K562 (cell line): Measurements from ENCODE around the gene UROD. TPM values are rescaled to one million over a fixed set of nuclear protein-coding genes. Genes with fewer than 3 reads are reported as not detected.

Experiments used
- ATF4 ChIP-seq: fragments of 450-650 bp; formaldehyde crosslinking; IDR thresholded peaks from 2 replicates; pipeline ENCODE4 v1.4.0; 2022; ENCODE audit warnings: mild to moderate bottlenecking, moderate library complexity
- BCOR ChIP-seq: fragments of 450-650 bp; IDR thresholded peaks from 2 replicates; pipeline ENCODE4 v1.6.1; 2016
- DLX4 ChIP-seq: fragments of 250-450 bp; sonication (Bioruptor Pico); IDR thresholded peaks from 2 replicates; pipeline ENCODE4 v1.6.1; 2021; ENCODE audit warnings: mild to moderate bottlenecking
- DPF2 ChIP-seq: fragments of 450-650 bp; IDR thresholded peaks from 2 replicates; pipeline ENCODE4 v1.6.1; 2016
- E2F3 ChIP-seq: fragments of 250-450 bp; sonication (Bioruptor Pico); IDR thresholded peaks from 2 replicates; pipeline ENCODE4 v1.4.0; 2020; ENCODE audit warnings: mild to moderate bottlenecking
- ELF4 ChIP-seq: fragments of 450-650 bp; formaldehyde crosslinking; IDR thresholded peaks from 2 replicates; pipeline ENCODE4 v1.4.0; 2022; ENCODE audit warnings: missing genetic modification characterization
- ELK3 ChIP-seq: fragments of 450-650 bp; formaldehyde crosslinking; IDR thresholded peaks from 2 replicates; pipeline ENCODE4 v1.4.0; 2020; ENCODE audit warnings: mild to moderate bottlenecking
- GTF2E2 ChIP-seq: fragments of 200-800 bp; sonication (Bioruptor generic); IDR thresholded peaks from 2 replicates; pipeline ENCODE4 v1.6.1; 2016; ENCODE audit warnings: missing genetic modification characterization, missing compliant biosample characterization
- LARP7 ChIP-seq: fragments of 450-650 bp; IDR thresholded peaks from 2 replicates; pipeline ENCODE4 v1.6.1; 2016
- NCOR1 ChIP-seq: fragments of 450-650 bp; IDR thresholded peaks from 2 replicates; pipeline ENCODE4 v1.6.1; 2016; ENCODE audit warnings: mild to moderate bottlenecking, moderate library complexity
- POU5F1 ChIP-seq: fragments of 150-350 bp; IDR thresholded peaks from 2 replicates; pipeline ENCODE4 v1.6.1; 2014; ENCODE audit warnings: borderline replicate concordance, low read length, low read depth, mild to moderate bottlenecking; ENCODE audit not compliant: partially characterized antibody
- RAD21 ChIP-seq, 2 experiments: fragments of 250-450 bp in 1 of 2; fragments of 450-650 bp in 1 of 2; sonication (Bioruptor Pico) in 1 of 2; formaldehyde crosslinking in 1 of 2; IDR thresholded peaks in 1 of 2; conservative IDR thresholded peaks in 1 of 2; 2 replicates each; pipeline versions ENCODE4 v1.4.0 to v1.8.0; 2020 to 2022; ENCODE audit warnings: mild to moderate bottlenecking in 2 of 2, moderate library complexity in 1 of 2
- TAL1 ChIP-seq: fragments of 450-650 bp; IDR thresholded peaks from 2 replicates; pipeline ENCODE4 v1.6.1; 2016; ENCODE audit warnings: mild to moderate bottlenecking
- ZNF212 ChIP-seq: fragments of 450-650 bp; formaldehyde crosslinking; IDR thresholded peaks from 2 replicates; pipeline ENCODE4 v1.4.0; 2020; ENCODE audit warnings: mild to moderate bottlenecking
- ZNF639 ChIP-seq, 2 experiments: fragments of 200-800 bp in 1 of 2; sonication (Bioruptor generic) in 1 of 2; sonication (generic) in 1 of 2; formaldehyde crosslinking in 1 of 2; IDR thresholded peaks in 1 of 2; conservative IDR thresholded peaks in 1 of 2; 2 replicates each; pipeline versions ENCODE4 v1.5.0 to v1.6.1; 2016 to 2020; ENCODE audit warnings: missing compliant biosample characterization in 1 of 2, missing genetic modification characterization in 1 of 2, missing genetic modification reagents in 1 of 2
- polyA plus RNA-seq, 8 experiments: library from polyadenylated mRNA; depleted of rRNA in 4 of 8; stranded (reverse) in 5 of 8; unstranded in 3 of 8; fragments of >200 nt; fragmentation: Nextera tagmentation in 2 of 8; fragmentation: Illumina TruSeq in 1 of 8; extraction: Ambion mirVana in 2 of 8; extraction: Trizol in 1 of 8; gene quantifications; 2 replicates each; pipeline versions ENCODE4 v1.2.1 to v1.2.3, GENCODE V29; 2011 to 2014; ENCODE audit warnings: inconsistent platforms in 1 of 8, missing spikeins in 1 of 8
- total RNA-seq, 7 experiments: library from RNA; depleted of rRNA in 6 of 7; stranded (reverse); fragments of >200 nt in 6 of 7; fragmentation: Illumina TruSeq in 2 of 7; extraction: Trizol in 2 of 7; gene quantifications; 2 replicates each; pipeline versions ENCODE4 v1.2.1 to v1.2.3, GENCODE V29; 2011 to 2021; ENCODE audit warnings: low replicate concordance in 1 of 7
- TF ChIP-seq, protein P1 (sequence below): IDR thresholded peaks from 2 replicates; pipeline ENCODE4 v1.6.1; 2014; ENCODE audit warnings: antibody characterized with exemption
- TF ChIP-seq, protein P2 (sequence below), 3 experiments: IDR thresholded peaks in 2 of 3; conservative IDR thresholded peaks in 1 of 3; 2 replicates each; pipeline ENCODE4 v1.5.1; 2011 to 2012; ENCODE audit warnings: low read length in 3 of 3, mild to moderate bottlenecking in 3 of 3, control low read depth in 2 of 3, improper control_type of control experiment in 1 of 3, inconsistent platforms in 1 of 3, low read depth in 1 of 3, mixed read lengths in 1 of 3, moderate library complexity in 1 of 3; ENCODE audit not compliant: insufficient read depth in 2 of 3

UROD gene
- total and polyA plus RNA-seq, 9 of the 15 experiments (the other 6 are each of a cell fraction or from before 2014, with no cell fraction given), result 533 to 2,933 (median 1,100) TPM

DNA sequence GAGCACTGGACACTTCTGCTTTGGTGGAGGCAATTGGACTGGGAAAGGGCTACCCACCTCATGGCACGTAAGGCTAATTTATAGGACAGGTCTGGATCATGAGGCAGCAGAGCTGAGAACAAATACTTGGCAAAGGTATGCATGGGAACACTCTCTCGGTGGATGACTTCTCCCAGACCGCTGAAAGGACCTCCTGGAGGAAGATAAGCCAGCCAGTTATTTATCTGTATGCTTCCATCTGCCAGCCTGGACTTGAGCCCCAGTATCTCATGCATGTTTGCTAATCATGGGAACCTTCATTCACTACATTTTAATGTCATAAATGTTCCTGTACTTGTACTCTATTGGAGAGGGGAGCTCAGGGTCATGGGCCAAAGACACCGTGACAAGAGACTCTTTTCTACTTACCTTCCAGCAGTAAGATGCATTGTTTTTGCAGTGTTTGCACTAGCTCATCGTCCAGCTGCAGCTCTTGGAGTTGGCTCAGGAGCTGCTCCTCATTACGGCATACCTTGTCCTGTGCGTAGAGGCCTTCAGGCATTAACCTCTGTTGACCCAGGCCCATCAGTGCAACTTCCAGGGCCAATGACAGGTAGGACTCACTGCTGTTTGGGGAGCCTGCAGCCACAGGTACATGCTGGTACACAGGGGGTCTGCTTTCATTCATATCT, 23.7 kb downstream of the UROD start (continued):
- TF ChIP-seq ATF4 (CRISPR knock-in tag), result no peak
- TF ChIP-seq POU5F1, result no peak
- TF ChIP-seq ZNF639 (CRISPR knock-in tag; conservative IDR thresholded peaks at IDR 0.05 in 1 of 2, IDR thresholded peaks at IDR 0.05 in 1 of 2), result peak in 1 of 2 experiments; percentile 69; a peak in 1 of 4 replicates
- TF ChIP-seq, protein P1, sequence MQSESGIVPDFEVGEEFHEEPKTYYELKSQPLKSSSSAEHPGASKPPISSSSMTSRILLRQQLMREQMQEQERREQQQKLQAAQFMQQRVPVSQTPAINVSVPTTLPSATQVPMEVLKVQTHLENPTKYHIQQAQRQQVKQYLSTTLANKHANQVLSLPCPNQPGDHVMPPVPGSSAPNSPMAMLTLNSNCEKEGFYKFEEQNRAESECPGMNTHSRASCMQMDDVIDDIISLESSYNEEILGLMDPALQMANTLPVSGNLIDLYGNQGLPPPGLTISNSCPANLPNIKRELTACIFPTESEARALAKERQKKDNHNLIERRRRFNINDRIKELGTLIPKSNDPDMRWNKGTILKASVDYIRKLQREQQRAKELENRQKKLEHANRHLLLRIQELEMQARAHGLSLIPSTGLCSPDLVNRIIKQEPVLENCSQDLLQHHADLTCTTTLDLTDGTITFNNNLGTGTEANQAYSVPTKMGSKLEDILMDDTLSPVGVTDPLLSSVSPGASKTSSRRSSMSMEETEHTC, result peak; percentile 65; the same call in 1 of the 2 replicates
- peak; percentile 59 for TF ChIP-seq BCOR
- TF ChIP-seq E2F3, result no peak
- TF ChIP-seq ELK3 (CRISPR knock-in tag), result no peak
- peak; percentile 93 for TF ChIP-seq DPF2
- peak; percentile 92 for TF ChIP-seq NCOR1
- TF ChIP-seq LARP7, result no peak
- no peak for TF ChIP-seq DLX4 (CRISPR knock-in tag)
- TF ChIP-seq, protein P2, sequence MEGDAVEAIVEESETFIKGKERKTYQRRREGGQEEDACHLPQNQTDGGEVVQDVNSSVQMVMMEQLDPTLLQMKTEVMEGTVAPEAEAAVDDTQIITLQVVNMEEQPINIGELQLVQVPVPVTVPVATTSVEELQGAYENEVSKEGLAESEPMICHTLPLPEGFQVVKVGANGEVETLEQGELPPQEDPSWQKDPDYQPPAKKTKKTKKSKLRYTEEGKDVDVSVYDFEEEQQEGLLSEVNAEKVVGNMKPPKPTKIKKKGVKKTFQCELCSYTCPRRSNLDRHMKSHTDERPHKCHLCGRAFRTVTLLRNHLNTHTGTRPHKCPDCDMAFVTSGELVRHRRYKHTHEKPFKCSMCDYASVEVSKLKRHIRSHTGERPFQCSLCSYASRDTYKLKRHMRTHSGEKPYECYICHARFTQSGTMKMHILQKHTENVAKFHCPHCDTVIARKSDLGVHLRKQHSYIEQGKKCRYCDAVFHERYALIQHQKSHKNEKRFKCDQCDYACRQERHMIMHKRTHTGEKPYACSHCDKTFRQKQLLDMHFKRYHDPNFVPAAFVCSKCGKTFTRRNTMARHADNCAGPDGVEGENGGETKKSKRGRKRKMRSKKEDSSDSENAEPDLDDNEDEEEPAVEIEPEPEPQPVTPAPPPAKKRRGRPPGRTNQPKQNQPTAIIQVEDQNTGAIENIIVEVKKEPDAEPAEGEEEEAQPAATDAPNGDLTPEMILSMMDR (IDR thresholded peaks at IDR 0.05 in 2 of 3, conservative IDR thresholded peaks at IDR 0.05 in 1 of 3; ENCODE audit: insufficient read depth in 2 of 3, low read depth in 1 of 3, low read length in 3 of 3), result no peak
- no peak for TF ChIP-seq ZNF212 (CRISPR knock-in tag)
- peak; percentile 96 for TF ChIP-seq TAL1
- peak in 1 of 2 experiments; percentile 8; a peak in 1 of 4 replicates for TF ChIP-seq RAD21 (CRISPR knock-in tag; conservative IDR thresholded peaks at IDR 0.05 in 1 of 2, IDR thresholded peaks at IDR 0.05 in 1 of 2)
- no peak for TF ChIP-seq GTF2E2 (tag)
- peak; percentile 72; the same call in 1 of the 2 replicates for TF ChIP-seq ELF4 (CRISPR knock-in tag)
